HEK293 (cell line): ENCODE results near the gene KIF22.
A peak's percentile ranks its signal among the peaks of the same experiment; 100 is the strongest.

Experiments used
- CTCF ChIA-PET: fragments of 350-600 bp; formaldehyde crosslinking; extraction: SDS; loops from one replicate; lab custom pipeline; 2021; ENCODE audit warnings: antibody characterized with exemption; lab: Yijun Ruan, JAX
- POLR2A ChIA-PET: fragments of 300-600 bp; formaldehyde crosslinking; extraction: SDS; loops from one replicate; lab custom pipeline; 2020; ENCODE audit warnings: antibody characterized with exemption, inconsistent platforms; lab: Yijun Ruan, JAX
- H3K27ac ChIP-seq: fragments of 200-500 bp; sonication (Bioruptor generic); 2 replicates; pipeline ENCODE4 v1.5.1; 2014; ENCODE audit warnings: low read depth, low read length, control low read depth, inconsistent platforms; ENCODE audit errors: extremely low read depth
- H3K36me3 ChIP-seq, 2 experiments: fragments of 200-500 bp in 1 of 2; sonication (Bioruptor generic) in 1 of 2; 1 replicate in 1 of 2; 2 replicates in 1 of 2; pipeline ENCODE4 v1.5.1; 2014 to 2017; ENCODE audit warnings: inconsistent platforms in 2 of 2, low read length in 2 of 2; ENCODE audit not compliant: control insufficient read depth in 2 of 2, insufficient read depth in 1 of 2
- H3K4me1 ChIP-seq: fragments of 200-500 bp; sonication (Bioruptor generic); 2 replicates; pipeline ENCODE4 v1.5.1; 2014; ENCODE audit warnings: mild to moderate bottlenecking, low read length, inconsistent platforms; ENCODE audit not compliant: control insufficient read depth, insufficient read depth
- H3K4me3 ChIP-seq: 2 replicates; pipeline ENCODE4 v1.5.1; 2011; ENCODE audit warnings: low read depth, mild to moderate bottlenecking, control low read depth, low read length, moderate library complexity
- H3K9me3 ChIP-seq: fragments of 200-500 bp; sonication (Bioruptor generic); 2 replicates; pipeline ENCODE4 v1.5.1; 2014; ENCODE audit warnings: low read depth, low read length, inconsistent platforms; ENCODE audit not compliant: control insufficient read depth, insufficient read depth
- OSR2 ChIP-seq: fragments of 450-650 bp; formaldehyde crosslinking; IDR thresholded peaks from 2 replicates; pipeline ENCODE4 v1.5.1; 2016; ENCODE audit warnings: missing biosample characterization, missing genetic modification characterization
- OVOL3 ChIP-seq: fragments of 450-650 bp; formaldehyde crosslinking; IDR thresholded peaks from 2 replicates; pipeline ENCODE4 v1.5.1; 2016; ENCODE audit warnings: missing biosample characterization, missing genetic modification characterization
- TCF7L2 ChIP-seq: IDR thresholded peaks from 2 replicates; pipeline ENCODE4 v1.6.1; 2011; ENCODE audit warnings: low read depth, mild to moderate bottlenecking, inconsistent platforms, low read length, moderate library complexity, borderline replicate concordance
- TSHZ1 ChIP-seq: fragments of 450-650 bp; formaldehyde crosslinking; IDR thresholded peaks from 2 replicates; pipeline ENCODE4 v1.5.1; 2016; ENCODE audit warnings: missing biosample characterization, missing genetic modification characterization, borderline replicate concordance
- ZBTB20 ChIP-seq: fragments of 450-650 bp; formaldehyde crosslinking; IDR thresholded peaks from 2 replicates; pipeline ENCODE4 v1.5.1; 2016; ENCODE audit warnings: missing biosample characterization, missing genetic modification characterization
- ZNF174 ChIP-seq: fragments of 450-650 bp; formaldehyde crosslinking; IDR thresholded peaks from 2 replicates; pipeline ENCODE4 v1.5.0; 2017; ENCODE audit warnings: missing biosample characterization, mild to moderate bottlenecking, missing genetic modification characterization
- ZNF266 ChIP-seq: fragments of 450-650 bp; formaldehyde crosslinking; IDR thresholded peaks from 2 replicates; pipeline ENCODE4 v1.5.1; 2016; ENCODE audit warnings: missing biosample characterization, missing genetic modification characterization, low read depth
- ZNF341 ChIP-seq: fragments of 450-650 bp; formaldehyde crosslinking; IDR thresholded peaks from 2 replicates; pipeline ENCODE4; 2016; ENCODE audit warnings: low read depth, missing biosample characterization, missing genetic modification characterization
- ZNF433 ChIP-seq: fragments of 450-650 bp; formaldehyde crosslinking; IDR thresholded peaks from 2 replicates; pipeline ENCODE4 v1.5.1; 2016; ENCODE audit warnings: missing biosample characterization, missing genetic modification characterization, low read depth
- ZNF473 ChIP-seq: fragments of 450-650 bp; formaldehyde crosslinking; IDR thresholded peaks from 2 replicates; pipeline ENCODE4 v1.5.1; 2017; ENCODE audit warnings: missing biosample characterization, missing genetic modification characterization
- ZNF530 ChIP-seq: fragments of 450-650 bp; formaldehyde crosslinking; IDR thresholded peaks from 2 replicates; pipeline ENCODE4 v1.5.1; 2016; ENCODE audit warnings: low read depth, missing biosample characterization, missing genetic modification characterization
- ZNF585B ChIP-seq: fragments of 450-650 bp; formaldehyde crosslinking; IDR thresholded peaks from 2 replicates; pipeline ENCODE4 v1.5.1; 2016; ENCODE audit warnings: missing biosample characterization, missing genetic modification characterization
- ZNF777 ChIP-seq: fragments of 450-650 bp; formaldehyde crosslinking; IDR thresholded peaks from 2 replicates; pipeline ENCODE4 v1.5.1; 2017; ENCODE audit warnings: missing biosample characterization, missing genetic modification characterization, borderline replicate concordance
- TF ChIP-seq, protein P1 (sequence below): fragments of 450-650 bp; formaldehyde crosslinking; IDR thresholded peaks from 2 replicates; pipeline ENCODE4 v1.5.1; 2017; ENCODE audit warnings: missing biosample characterization, missing genetic modification characterization
- TF ChIP-seq, protein P2 (sequence below): fragments of 450-650 bp; formaldehyde crosslinking; IDR thresholded peaks from 2 replicates; pipeline ENCODE4 v1.5.1; 2016; ENCODE audit warnings: missing biosample characterization, missing genetic modification characterization, low read depth
- TF ChIP-seq, protein P3 (sequence below): fragments of 450-650 bp; formaldehyde crosslinking; IDR thresholded peaks from 2 replicates; pipeline ENCODE4 v1.5.1; 2016; ENCODE audit warnings: missing biosample characterization, missing genetic modification characterization

The KIF22 gene

GRCh38 chr16:29816694-29817441 lies 26.3 kb downstream of the KIF22 start:
- peak overlapping the region; percentile 96 for H3K27ac ChIP-seq
- peaks cover 19% of the 10 kb centered on the region for H3K4me1 ChIP-seq
- TF ChIP-seq, protein P1, sequence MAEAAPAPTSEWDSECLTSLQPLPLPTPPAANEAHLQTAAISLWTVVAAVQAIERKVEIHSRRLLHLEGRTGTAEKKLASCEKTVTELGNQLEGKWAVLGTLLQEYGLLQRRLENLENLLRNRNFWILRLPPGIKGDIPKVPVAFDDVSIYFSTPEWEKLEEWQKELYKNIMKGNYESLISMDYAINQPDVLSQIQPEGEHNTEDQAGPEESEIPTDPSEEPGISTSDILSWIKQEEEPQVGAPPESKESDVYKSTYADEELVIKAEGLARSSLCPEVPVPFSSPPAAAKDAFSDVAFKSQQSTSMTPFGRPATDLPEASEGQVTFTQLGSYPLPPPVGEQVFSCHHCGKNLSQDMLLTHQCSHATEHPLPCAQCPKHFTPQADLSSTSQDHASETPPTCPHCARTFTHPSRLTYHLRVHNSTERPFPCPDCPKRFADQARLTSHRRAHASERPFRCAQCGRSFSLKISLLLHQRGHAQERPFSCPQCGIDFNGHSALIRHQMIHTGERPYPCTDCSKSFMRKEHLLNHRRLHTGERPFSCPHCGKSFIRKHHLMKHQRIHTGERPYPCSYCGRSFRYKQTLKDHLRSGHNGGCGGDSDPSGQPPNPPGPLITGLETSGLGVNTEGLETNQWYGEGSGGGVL (tag by site-specific recombination), result no peak
- no peak for TF ChIP-seq ZNF433 (tag by site-specific recombination)
- no peak for TF ChIP-seq ZNF473 (tag by site-specific recombination)
- no peak for TF ChIP-seq ZNF530
- no peak for TF ChIP-seq ZBTB20 (tag by site-specific recombination)
- no peak for TF ChIP-seq ZNF777 (tag by site-specific recombination)
- TF ChIP-seq OVOL3 (tag by site-specific recombination), result no peak
- TF ChIP-seq ZNF174, result no peak
- TF ChIP-seq, protein P2, sequence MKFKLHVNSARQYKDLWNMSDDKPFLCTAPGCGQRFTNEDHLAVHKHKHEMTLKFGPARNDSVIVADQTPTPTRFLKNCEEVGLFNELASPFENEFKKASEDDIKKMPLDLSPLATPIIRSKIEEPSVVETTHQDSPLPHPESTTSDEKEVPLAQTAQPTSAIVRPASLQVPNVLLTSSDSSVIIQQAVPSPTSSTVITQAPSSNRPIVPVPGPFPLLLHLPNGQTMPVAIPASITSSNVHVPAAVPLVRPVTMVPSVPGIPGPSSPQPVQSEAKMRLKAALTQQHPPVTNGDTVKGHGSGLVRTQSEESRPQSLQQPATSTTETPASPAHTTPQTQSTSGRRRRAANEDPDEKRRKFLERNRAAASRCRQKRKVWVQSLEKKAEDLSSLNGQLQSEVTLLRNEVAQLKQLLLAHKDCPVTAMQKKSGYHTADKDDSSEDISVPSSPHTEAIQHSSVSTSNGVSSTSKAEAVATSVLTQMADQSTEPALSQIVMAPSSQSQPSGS (tag by site-specific recombination), result no peak
- no peak for TF ChIP-seq ZNF341 (tag by site-specific recombination)
- TF ChIP-seq, protein P3, sequence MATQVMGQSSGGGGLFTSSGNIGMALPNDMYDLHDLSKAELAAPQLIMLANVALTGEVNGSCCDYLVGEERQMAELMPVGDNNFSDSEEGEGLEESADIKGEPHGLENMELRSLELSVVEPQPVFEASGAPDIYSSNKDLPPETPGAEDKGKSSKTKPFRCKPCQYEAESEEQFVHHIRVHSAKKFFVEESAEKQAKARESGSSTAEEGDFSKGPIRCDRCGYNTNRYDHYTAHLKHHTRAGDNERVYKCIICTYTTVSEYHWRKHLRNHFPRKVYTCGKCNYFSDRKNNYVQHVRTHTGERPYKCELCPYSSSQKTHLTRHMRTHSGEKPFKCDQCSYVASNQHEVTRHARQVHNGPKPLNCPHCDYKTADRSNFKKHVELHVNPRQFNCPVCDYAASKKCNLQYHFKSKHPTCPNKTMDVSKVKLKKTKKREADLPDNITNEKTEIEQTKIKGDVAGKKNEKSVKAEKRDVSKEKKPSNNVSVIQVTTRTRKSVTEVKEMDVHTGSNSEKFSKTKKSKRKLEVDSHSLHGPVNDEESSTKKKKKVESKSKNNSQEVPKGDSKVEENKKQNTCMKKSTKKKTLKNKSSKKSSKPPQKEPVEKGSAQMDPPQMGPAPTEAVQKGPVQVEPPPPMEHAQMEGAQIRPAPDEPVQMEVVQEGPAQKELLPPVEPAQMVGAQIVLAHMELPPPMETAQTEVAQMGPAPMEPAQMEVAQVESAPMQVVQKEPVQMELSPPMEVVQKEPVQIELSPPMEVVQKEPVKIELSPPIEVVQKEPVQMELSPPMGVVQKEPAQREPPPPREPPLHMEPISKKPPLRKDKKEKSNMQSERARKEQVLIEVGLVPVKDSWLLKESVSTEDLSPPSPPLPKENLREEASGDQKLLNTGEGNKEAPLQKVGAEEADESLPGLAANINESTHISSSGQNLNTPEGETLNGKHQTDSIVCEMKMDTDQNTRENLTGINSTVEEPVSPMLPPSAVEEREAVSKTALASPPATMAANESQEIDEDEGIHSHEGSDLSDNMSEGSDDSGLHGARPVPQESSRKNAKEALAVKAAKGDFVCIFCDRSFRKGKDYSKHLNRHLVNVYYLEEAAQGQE (tag by site-specific recombination), result no peak
- TF ChIP-seq ZNF266 (tag by site-specific recombination), result no peak
- no peak for TF ChIP-seq TCF7L2
- TF ChIP-seq OSR2, result no peak
- no peak for TF ChIP-seq ZNF585B
- no peak for TF ChIP-seq TSHZ1
- ChIA-PET POLR2A (interaction anchor here (0.5 to 7.5 kb wide), 17 partner anchors 7 to 194 kb away, joined by 3 to 106 read pairs (median 5); partner anchors contain the start of genes ASPHD1, DOC2A, KIF22 and MAZ), CTCF (interaction anchor here (0.6 to 7.2 kb wide), 13 partner anchors 8 to 1221 kb away, joined by 3 to 74 read pairs (median 6); partner anchors contain the start of genes ASPHD1, C16orf92 and TAOK2)
- H3K36me3 ChIP-seq, result peaks cover 24 to 35% of the 10 kb centered on the region in 2 experiments
- H3K9me3 ChIP-seq, result no peaks in the 10 kb centered on the region
- H3K4me3 ChIP-seq, result peak overlapping the region; percentile 78
